ENCODE data around the gene DISC1. TPM values are rescaled to one million over a fixed set of nuclear protein-coding genes. Genes with fewer than 3 reads are reported as not detected.

The DISC1 gene
- total and polyA plus RNA-seq, 2 of the 13 experiments (the other 11 are each of a cell fraction or from before 2014, with no cell fraction given) = 4.2 to 4.6 TPM

DNA sequence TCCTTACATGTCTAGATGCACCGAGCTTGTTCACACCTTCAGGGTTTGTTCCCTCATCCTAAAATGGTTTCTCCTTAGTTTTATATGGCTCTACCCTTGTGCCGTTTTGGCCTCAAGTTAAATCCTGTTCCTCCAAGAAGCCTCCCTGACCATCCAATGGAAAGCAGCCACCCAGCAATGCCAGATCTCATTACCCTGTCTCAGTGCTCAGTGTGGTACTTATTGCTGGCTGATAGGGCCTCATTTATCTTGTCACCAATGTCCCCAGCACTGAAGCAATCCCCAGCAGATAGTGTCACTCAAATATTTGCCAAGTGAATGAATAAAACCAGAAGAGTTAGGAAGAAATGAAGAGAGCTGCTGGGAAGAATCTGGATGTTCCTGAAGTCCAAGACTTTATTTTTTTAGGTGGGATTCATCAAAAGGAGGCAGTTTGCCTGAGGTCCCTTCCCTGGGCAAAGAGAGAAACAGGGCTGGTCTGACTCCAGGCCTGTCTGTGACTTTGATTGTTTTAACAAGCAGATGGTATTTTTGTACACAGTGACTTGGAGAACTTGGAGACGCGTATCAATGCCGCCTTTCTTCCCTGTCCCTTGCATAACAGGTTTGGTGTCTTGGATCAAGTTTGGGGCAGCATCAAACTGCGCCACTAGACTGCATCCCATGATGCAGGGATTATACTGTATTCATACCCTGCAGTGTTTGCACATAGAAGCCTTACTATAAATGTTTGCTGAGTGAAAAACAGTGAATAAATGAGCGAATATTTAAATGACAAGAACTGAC is 221.2 kb downstream of the DISC1 start (continued):
- TF ChIP-seq, protein P1, sequence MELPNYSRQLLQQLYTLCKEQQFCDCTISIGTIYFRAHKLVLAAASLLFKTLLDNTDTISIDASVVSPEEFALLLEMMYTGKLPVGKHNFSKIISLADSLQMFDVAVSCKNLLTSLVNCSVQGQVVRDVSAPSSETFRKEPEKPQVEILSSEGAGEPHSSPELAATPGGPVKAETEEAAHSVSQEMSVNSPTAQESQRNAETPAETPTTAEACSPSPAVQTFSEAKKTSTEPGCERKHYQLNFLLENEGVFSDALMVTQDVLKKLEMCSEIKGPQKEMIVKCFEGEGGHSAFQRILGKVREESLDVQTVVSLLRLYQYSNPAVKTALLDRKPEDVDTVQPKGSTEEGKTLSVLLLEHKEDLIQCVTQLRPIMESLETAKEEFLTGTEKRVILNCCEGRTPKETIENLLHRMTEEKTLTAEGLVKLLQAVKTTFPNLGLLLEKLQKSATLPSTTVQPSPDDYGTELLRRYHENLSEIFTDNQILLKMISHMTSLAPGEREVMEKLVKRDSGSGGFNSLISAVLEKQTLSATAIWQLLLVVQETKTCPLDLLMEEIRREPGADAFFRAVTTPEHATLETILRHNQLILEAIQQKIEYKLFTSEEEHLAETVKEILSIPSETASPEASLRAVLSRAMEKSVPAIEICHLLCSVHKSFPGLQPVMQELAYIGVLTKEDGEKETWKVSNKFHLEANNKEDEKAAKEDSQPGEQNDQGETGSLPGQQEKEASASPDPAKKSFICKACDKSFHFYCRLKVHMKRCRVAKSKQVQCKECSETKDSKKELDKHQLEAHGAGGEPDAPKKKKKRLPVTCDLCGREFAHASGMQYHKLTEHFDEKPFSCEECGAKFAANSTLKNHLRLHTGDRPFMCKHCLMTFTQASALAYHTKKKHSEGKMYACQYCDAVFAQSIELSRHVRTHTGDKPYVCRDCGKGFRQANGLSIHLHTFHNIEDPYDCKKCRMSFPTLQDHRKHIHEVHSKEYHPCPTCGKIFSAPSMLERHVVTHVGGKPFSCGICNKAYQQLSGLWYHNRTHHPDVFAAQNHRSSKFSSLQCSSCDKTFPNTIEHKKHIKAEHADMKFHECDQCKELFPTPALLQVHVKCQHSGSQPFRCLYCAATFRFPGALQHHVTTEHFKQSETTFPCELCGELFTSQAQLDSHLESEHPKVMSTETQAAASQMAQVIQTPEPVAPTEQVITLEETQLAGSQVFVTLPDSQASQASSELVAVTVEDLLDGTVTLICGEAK (IDR thresholded peaks at IDR 0.05) = no peak
- TF ChIP-seq, protein P1 (CRISPR knock-in tag; IDR thresholded peaks at IDR 0.05) = no peak
- TF ChIP-seq TCF7 (IDR thresholded peaks at IDR 0.05; ENCODE audit: low read depth) = no peak
- TF ChIP-seq ZZZ3 (CRISPR knock-in tag; IDR thresholded peaks at IDR 0.05; ENCODE audit: borderline replicate concordance) = no peak
- TF ChIP-seq ZNF737 (CRISPR knock-in tag; IDR thresholded peaks at IDR 0.05; ENCODE audit: borderline replicate concordance) = no peak
- no peak for TF ChIP-seq HOMEZ (CRISPR knock-in tag; IDR thresholded peaks at IDR 0.05; ENCODE audit: low read depth)
- no peak for TF ChIP-seq ZNF652 (CRISPR knock-in tag; IDR thresholded peaks at IDR 0.05; ENCODE audit: borderline replicate concordance, low read depth)
- TF ChIP-seq PHF20 (CRISPR knock-in tag; IDR thresholded peaks at IDR 0.05) = no peak
- TF ChIP-seq, protein P2, sequence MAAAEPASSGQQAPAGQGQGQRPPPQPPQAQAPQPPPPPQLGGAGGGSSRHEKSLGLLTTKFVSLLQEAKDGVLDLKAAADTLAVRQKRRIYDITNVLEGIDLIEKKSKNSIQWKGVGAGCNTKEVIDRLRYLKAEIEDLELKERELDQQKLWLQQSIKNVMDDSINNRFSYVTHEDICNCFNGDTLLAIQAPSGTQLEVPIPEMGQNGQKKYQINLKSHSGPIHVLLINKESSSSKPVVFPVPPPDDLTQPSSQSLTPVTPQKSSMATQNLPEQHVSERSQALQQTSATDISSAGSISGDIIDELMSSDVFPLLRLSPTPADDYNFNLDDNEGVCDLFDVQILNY (CRISPR knock-in tag; conservative IDR thresholded peaks at IDR 0.05) = no peak
- TF ChIP-seq ZNF557 (CRISPR knock-in tag; IDR thresholded peaks at IDR 0.05) = no peak
- TF ChIP-seq, protein P3, sequence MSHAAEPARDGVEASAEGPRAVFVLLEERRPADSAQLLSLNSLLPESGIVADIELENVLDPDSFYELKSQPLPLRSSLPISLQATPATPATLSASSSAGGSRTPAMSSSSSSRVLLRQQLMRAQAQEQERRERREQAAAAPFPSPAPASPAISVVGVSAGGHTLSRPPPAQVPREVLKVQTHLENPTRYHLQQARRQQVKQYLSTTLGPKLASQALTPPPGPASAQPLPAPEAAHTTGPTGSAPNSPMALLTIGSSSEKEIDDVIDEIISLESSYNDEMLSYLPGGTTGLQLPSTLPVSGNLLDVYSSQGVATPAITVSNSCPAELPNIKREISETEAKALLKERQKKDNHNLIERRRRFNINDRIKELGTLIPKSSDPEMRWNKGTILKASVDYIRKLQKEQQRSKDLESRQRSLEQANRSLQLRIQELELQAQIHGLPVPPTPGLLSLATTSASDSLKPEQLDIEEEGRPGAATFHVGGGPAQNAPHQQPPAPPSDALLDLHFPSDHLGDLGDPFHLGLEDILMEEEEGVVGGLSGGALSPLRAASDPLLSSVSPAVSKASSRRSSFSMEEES (CRISPR knock-in tag; IDR thresholded peaks at IDR 0.05) = no peak
- no peak for TF ChIP-seq KMT2B (CRISPR knock-in tag; IDR thresholded peaks at IDR 0.05)
- no peak for TF ChIP-seq ZFP1 (CRISPR knock-in tag; IDR thresholded peaks at IDR 0.05)
- no peak for TF ChIP-seq ZC3H4 (CRISPR knock-in tag; IDR thresholded peaks at IDR 0.05; ENCODE audit: borderline replicate concordance)
